HG03025 (cell line): ENCODE measurements around the gene CMYA5.

Experiments
- ATAC-seq: cut with Tn5 transposase; IDR thresholded peaks from one replicate; pipeline ENCODE4 v1.9.1; 2021; ENCODE audit warnings: mild to moderate bottlenecking, moderate library complexity; ENCODE audit not compliant: unreplicated experiment, low FRiP score

CMYA5 gene

GRCh38 chr5:79832911-79833310, 143.3 kb downstream of the CMYA5 start:
- no peak for ATAC-seq

- ATAC-seq, result no peak
Observed at GRCh38 chr5:79834098-79834753, 144.6 kb downstream of the CMYA5 start.

GRCh38 chr5:79834754-79835714, 145.4 kb downstream of the CMYA5 start:
- ATAC-seq, result no peak

DNA sequence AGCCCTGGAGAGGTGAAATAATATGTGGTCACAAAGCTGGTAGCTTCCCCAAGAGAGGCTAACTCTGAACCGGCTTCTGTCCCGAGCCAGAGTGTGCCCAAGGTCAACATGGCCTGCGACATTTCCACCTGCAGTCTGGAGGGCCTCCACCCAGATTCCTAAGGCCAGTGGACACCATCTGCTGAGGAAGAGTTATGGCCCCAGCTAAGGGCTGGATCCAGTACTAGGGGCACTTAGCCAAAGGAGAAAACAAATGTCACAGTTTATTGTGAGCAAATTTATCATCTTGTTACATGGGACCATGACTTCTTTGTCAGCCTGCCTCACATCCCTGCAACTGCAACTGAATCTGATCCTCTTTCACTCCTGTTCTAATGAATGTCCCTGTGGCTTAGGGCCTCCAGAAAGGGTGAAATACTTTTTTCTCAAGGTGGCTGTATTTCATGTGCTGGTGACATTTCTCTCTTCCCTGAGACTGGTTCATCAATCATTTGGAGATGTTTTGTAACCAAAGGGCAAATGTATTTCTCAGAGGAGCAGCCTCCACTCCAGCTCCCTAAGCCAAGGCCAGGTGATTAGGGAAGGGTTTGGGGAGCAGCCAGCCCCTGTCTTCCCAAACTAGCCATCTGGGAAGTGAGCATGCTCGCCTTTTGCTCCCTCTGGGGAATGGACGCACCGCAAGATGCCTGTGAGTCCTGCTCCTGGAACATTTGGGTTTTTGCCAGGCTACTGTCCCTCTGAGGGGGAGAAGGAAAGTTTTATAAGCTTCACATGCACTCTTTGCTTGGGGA, 148.3 kb downstream of the CMYA5 start:
- no peak for ATAC-seq

DNA sequence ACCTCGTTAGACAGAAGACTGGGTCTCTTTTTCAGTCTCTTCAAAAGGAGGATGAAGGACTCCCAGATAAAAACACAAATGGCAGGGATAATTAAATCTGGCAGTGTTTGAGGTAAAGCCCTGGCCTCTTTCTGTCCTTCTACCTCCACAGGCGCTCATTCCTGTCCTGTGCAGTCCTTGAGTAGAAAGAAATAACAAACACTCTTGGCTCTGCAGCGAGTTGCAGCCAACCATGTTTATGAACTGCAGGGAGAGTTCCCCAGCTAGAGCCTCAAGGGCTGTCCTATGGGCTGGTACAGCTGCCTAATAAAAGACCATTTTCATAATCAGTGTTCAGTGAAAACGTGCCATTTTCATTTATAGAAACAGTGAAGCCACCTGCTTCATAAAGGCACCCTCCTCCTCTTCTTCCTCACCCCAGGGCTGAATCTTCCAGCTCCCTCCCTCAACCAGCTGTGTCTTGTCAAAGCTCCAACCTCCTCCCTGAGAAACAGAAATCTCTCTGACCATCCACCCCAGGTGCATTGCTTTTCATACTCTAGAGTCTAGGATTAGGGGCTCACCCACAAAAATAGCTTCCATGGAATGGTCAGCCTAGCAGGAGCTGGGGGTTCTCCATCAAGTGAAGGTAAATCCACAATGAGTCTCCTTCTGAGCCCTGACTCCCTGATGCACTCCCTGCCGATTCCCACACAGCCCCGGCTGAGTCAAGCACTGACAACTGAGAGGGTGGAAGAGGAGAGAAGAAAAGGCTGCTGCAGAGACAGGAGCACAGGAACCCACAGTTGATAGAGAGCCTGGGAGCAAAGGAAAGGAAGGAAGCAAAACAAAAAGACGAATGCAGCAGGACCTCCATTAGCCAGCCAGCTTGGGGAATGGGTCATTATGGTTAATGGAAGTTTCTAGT, 150.7 kb downstream of the CMYA5 start:
- no peak for ATAC-seq

DNA sequence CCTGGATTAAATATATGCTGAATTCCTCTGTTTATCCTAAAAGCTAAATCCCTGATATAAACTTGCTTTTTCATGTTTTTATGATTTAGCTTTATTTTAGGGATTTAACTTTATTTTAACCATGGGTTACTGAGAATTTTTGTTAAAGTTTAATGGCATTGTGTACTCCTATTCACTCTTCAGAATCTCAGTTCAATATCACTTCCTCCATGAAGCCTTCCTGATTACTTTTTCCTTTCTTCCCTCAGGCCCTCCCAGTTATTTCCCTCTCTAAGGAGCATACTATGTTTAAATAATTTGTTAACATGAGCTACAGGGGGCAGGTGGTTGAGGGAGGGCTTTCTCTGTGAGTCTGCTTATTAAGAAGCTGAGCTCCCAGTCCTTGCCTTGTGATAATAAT, 151.5 kb downstream of the CMYA5 start:
- no peak for ATAC-seq

DNA sequence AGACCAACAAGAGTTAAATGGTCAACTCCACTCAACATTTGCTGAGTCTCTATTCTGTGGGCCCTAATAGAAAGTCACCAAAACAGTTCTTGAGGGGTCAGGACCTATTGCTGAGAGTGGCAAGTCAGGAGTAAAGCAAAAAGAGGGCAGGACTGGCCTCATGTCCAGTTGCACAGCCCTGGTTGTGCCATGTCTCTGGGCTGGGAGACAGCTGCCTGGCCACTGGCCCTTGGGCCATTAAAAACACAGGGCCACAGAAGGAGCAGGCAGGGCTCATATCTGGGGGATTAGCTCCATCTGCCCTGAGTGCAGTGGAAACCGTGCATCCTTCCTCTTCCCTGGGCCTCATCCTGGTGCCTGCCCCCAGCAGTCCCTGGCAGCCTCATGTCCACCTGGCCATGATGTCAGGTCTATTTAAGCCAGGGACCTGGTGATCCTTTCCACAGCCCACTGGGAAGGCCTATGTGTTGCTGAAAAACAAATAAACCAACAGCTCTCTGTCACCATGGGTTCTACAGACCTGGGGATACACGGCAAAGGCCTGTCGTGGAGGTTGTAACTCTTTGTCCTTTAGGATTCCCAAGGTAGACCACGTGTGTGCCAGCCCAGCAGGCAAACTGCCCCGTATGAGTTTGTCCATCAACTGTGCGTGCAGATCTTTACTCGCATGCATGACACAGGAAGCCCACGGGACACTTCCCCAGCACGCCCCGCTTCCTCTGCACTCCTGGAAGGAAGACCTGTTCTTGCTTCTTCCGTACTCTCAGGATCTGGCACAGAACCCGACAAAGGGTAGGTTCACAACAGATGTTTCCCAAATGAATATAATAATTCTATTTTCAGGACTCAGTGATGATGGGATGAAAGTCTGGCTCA, 152.6 kb downstream of the CMYA5 start:
- no peak for ATAC-seq

DNA sequence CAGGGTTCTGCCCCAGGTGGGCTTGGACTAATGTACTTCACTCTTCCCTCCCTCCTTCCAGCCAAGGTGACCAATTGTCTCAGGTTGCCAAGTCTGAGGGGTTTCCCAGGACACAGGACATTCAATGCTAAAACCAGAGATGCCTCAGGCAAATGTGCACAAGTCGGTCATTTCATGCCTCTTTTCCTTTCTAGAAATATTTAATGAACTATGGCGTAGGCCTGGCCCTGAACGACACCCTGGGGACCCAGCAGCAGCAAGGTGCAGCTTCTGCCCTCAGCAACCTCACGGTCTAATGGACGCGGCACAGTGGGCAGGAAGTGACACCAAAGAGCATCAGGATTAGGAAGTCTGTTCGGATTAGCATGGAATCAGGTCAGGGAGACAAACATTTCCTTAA, 153.4 kb downstream of the CMYA5 start:
- ATAC-seq, result no peak

GRCh38 chr5:79843450-79844388, 154.1 kb downstream of the CMYA5 start:
- ATAC-seq, result no peak

- ATAC-seq, result no peak
Observed at GRCh38 chr5:79844571-79844970, 154.9 kb downstream of the CMYA5 start.

DNA sequence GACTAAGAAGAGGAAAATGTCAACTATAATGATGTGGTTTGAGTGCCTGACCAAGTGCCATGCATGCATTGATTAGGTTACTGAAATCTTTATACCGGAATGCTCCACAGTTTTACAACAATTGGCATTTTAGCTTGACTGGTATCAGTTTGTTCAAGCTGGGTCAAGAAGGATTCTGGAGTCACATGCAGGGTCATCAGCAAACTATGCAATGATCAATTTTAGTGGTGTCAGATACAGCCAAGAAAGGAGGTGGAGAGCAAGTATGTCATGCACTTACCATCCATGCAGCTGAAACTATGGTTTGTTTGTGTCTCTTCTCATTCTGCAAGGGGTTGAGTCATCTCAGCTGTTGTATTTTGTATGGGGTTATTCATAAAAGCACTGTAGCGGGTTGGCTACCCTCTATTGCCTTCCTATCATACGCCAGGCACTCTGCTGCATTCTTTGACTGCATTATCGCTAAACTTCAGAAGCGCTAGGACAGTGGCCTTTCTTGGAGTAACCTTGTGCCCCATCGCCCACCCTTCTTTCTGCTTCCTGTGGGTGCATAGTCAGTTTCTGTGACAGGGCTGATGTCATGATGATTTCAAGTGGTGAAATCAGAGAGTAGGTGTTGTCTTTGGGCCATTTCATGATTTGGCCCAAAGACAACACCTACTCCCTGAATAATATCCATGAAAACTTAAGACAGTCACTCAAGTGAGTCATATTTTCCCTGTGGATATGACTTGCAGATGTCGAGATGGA, 156.0 kb downstream of the CMYA5 start:
- ATAC-seq, result no peak

GRCh38 chr5:79846198-79846521, 156.5 kb downstream of the CMYA5 start:
- no peak for ATAC-seq

DNA sequence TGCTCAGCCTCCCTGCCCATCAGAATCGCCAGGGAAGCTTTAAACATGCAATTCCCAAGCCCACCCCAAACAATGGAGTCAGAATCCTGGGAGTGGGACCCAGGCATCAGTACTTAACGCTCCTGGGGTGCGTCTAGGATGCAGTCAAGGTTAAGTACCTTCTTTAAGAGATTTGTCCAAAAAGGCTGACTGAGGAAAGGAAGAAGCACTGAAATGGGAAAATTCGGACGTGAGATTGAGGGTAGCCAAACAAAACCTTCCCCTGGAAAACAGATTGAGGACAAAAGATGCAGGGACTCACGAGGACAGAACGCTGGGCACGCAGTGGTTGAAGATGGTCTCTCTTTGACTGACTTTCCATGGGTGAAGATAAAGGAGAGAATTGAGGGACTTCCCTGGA, 157.9 kb downstream of the CMYA5 start:
- no peak for ATAC-seq

DNA sequence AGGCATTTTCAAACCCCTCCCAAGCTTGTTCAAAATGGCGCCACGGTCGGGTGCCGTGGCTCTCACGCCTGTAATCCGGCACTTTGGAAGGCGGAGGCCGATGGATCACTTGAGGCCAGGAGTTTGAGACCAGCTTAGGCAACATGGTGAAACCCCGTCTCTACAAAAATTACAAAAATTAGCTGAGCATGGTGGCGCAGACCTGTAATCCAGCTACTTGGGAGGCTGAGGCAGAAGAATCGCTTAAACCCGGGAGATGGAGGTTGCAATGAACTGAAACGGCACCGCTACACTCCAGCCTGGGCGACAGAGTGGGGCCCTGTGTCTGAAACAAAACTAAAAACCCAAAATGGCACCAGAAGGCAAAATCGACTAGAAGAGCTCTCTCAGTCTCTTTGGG, 159.4 kb downstream of the CMYA5 start:
- ATAC-seq, result no peak
